H1 (cell line): ENCODE data around the gene PAX7. TPM values are rescaled to one million over a fixed set of nuclear protein-coding genes. Genes with fewer than 3 reads are reported as not detected.

Experiments
- SAP30 ChIP-seq: fragments of 300-600 bp; sonication (generic); IDR thresholded peaks from 2 replicates; pipeline ENCODE4 v1.7.1; 2012; ENCODE audit warnings: low read length, moderate library complexity, mild to moderate bottlenecking, inconsistent platforms; ENCODE audit not compliant: insufficient read depth, insufficient replicate concordance
- polyA plus RNA-seq, 7 experiments: library from polyadenylated mRNA; depleted of rRNA in 3 of 7; stranded (reverse) in 5 of 7; unstranded in 2 of 7; fragments of >200 nt in 5 of 7; fragments of 200-250 nt in 2 of 7; gene quantifications; 1 replicate in 5 of 7; 2 replicates in 1 of 7; 4 replicates in 1 of 7; pipeline versions ENCODE4 v1.2.1 to v1.2.3, GENCODE V29; 2011 to 2013; ENCODE audit warnings: missing spikeins in 2 of 7, mixed read lengths in 2 of 7
- total RNA-seq: library from RNA; stranded (reverse); fragmentation: NEBNext Ultra II Directional; extraction: Animal tissue kit (Norgen Biotek cat#: 25700); gene quantifications from 2 replicates; pipeline ENCODE4 v1.2.1, GENCODE V29; 2021

Gene PAX7
- total and polyA plus RNA-seq, 2 of the 8 experiments (the other 6 are each of a cell fraction or from before 2014, with no cell fraction given) = not detected

DNA sequence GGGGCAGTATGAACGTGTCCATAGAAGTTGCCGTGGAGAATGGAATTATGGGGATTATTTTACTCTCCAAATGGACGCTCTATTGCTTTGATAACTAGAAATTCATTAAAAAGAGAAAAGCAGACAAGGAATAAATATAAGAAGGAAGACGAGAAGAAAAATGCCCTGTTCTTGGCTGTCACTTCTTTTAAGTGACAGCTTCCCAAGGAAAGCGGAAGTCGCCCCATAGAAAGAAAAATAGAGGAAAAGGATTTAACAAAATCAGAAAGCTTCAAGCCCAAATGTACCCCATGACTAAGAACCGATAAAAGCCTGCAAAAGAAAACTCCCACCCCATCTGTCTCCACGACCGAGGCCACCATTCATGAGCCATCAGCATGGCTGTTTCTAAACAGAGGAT is 143.1 kb downstream of the PAX7 start (continued):
- TF ChIP-seq SAP30 = no peak
